PC-3 (cell line): ENCODE measurements around the gene UMAD1. TPM values are rescaled to one million over a fixed set of nuclear protein-coding genes. Genes with fewer than 3 reads are reported as not detected.

Experiments
- ATAC-seq: fragments of 200-7000 bp; cut with Tn5 transposase; 2 replicates; pipeline ENCODE4 v1.9.1; 2020; ENCODE audit warnings: mild to moderate bottlenecking, moderate library complexity
- BruUV-seq: library from RNA; stranded (reverse); fragments of 400-500 nt; replicated peaks from 2 replicates; lab custom pipeline; 2021; lab: Mats Ljungman, UMichigan
- CTCF ChIA-PET: fragments of 300-600 bp; sonication (Branson Sonifier 250); formaldehyde crosslinking; loops from one replicate; lab custom pipeline; 2022; ENCODE audit warnings: antibody characterized with exemption; lab: Charles Lee
- POLR2A ChIA-PET: fragments of 300-600 bp; sonication (Branson Sonifier 250); formaldehyde crosslinking; loops from one replicate; lab custom pipeline; 2022; ENCODE audit warnings: antibody characterized with exemption; ENCODE audit not compliant: unreplicated experiment; lab: Charles Lee
- DNase-seq: peaks from one replicate; pipeline ENCODE4 v3.0.0-alpha.2; 2015
- H2AFZ ChIP-seq: fragments of 300-600 bp; sonication (generic); 2 replicates; pipeline ENCODE4 v1.6.0; 2016; ENCODE audit warnings: antibody characterized with exemption, low read length
- H3F3A ChIP-seq: fragments of 300-600 bp; sonication (generic); one replicate; pipeline ENCODE4 v1.6.0; 2017; ENCODE audit warnings: antibody characterized with exemption, low read length, control low read depth, mild to moderate bottlenecking; ENCODE audit not compliant: unreplicated experiment
- H3K27ac ChIP-seq: fragments of 300-600 bp; sonication (generic); 2 replicates; pipeline ENCODE4 v1.5.1; 2016; ENCODE audit warnings: mild to moderate bottlenecking, low read length
- H3K27me3 ChIP-seq: fragments of 300-600 bp; sonication (generic); 2 replicates; pipeline ENCODE4 v1.6.1; 2016; ENCODE audit warnings: low read length, mixed read lengths
- H3K36me3 ChIP-seq: fragments of 300-600 bp; sonication (generic); 2 replicates; pipeline ENCODE4 v1.6.1; 2016; ENCODE audit warnings: low read depth, mixed run types, low read length, mixed read lengths
- H3K4me1 ChIP-seq: fragments of 300-600 bp; sonication (generic); 2 replicates; pipeline ENCODE4 v1.5.1; 2016; ENCODE audit warnings: low read length; ENCODE audit not compliant: insufficient read depth
- H3K4me2 ChIP-seq: fragments of 300-600 bp; sonication (generic); 2 replicates; pipeline ENCODE4 v1.6.0; 2016; ENCODE audit warnings: low read length
- H3K4me3 ChIP-seq: fragments of 300-600 bp; sonication (generic); 2 replicates; pipeline ENCODE4 v1.5.1; 2016; ENCODE audit warnings: mild to moderate bottlenecking, low read length, mixed read lengths
- H3K79me2 ChIP-seq: fragments of 300-600 bp; sonication (generic); 2 replicates; pipeline ENCODE4 v1.6.1; 2017; ENCODE audit warnings: low read length, mixed read lengths
- H3K9ac ChIP-seq: fragments of 300-600 bp; sonication (generic); 2 replicates; pipeline ENCODE4 v1.6.0; 2016; ENCODE audit warnings: mild to moderate bottlenecking, low read length
- H3K9me2 ChIP-seq: fragments of 300-600 bp; sonication (generic); replicated peaks from 2 replicates; pipeline ENCODE4 v1.6.1; 2016; ENCODE audit warnings: mixed run types, low read length, mixed read lengths
- H3K9me3 ChIP-seq: fragments of 300-600 bp; sonication (generic); 2 replicates; pipeline ENCODE4 v1.6.1; 2016; ENCODE audit warnings: low read length, mixed read lengths
- H4K20me1 ChIP-seq: fragments of 300-600 bp; sonication (generic); 2 replicates; pipeline ENCODE4 v1.6.1; 2016; ENCODE audit warnings: low read length, mixed read lengths
- CTCF ChIP-seq: fragments of 300-600 bp; sonication (generic); conservative IDR thresholded peaks from 2 replicates; pipeline ENCODE4 v1.5.1; 2017; ENCODE audit warnings: antibody characterized with exemption, low read depth, mild to moderate bottlenecking, low read length
- EZH2 ChIP-seq: fragments of 300-600 bp; sonication (generic); IDR thresholded peaks from one replicate; pipeline ENCODE4 v1.6.1; 2017; ENCODE audit warnings: antibody characterized with exemption, mild to moderate bottlenecking, low read length; ENCODE audit not compliant: unreplicated experiment
- EZH2phosphoT487 ChIP-seq: fragments of 300-600 bp; sonication (generic); IDR thresholded peaks from 2 replicates; pipeline ENCODE4 v1.6.1; 2018; ENCODE audit warnings: mild to moderate bottlenecking, antibody characterized with exemption, low read length, borderline replicate concordance
- intact Hi-C: fragments of 100-400 bp; cut with micrococcal nuclease; formaldehyde crosslinking; loops from 2 replicates; pipeline ENCODE4 v1.9.0; 2023
- total RNA-seq: library from RNA; depleted of rRNA; stranded (reverse); fragments of >200 nt; gene quantifications from 2 replicates; pipeline ENCODE4 v1.2.3, GENCODE V29; 2014

Gene UMAD1
- total RNA-seq, 1 experiment from 2014 or later, result 8.9 TPM

DNA sequence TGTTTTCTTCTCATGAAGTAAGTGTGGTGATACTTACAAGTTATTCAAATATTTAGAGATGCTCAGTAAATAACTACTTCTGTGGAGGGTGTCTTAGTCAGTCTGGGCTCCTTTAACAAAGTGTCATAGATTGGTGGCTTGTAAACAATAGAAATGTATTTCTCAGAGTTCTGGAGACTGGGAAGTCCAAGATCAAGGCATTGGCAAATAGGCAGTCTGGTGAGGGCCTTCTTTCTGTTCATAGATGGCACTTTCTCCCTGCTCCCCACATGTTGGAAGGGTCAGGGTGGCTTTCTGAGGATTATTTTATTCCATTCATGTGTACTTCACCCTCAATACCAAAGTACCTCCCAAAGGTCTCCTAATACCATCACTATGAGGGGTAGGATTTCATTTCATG lies 59.4 kb downstream of the UMAD1 start:
- Histone ChIP-seq H3K9me3 (no peaks in the 10 kb centered on the region), H3K4me1 (peaks cover 29% of the 10 kb centered on the region), H3K4me2 (no peak overlapping the region), H4K20me1 (no peaks in the 10 kb centered on the region), H3K36me3 (no peaks in the 10 kb centered on the region), H3K27me3 (no peaks in the 10 kb centered on the region), H3K27ac (no peak overlapping the region), H3K9me2 (no peaks in the 10 kb centered on the region), H3K4me3 (no peak overlapping the region), H3F3A (no peaks in the 10 kb centered on the region), H3K79me2 (no peaks in the 10 kb centered on the region), H2AFZ (no peak overlapping the region), H3K9ac (no peak overlapping the region)
- ATAC-seq, result peak; percentile 17; the same call in 1 of the 2 replicates
- ChIA-PET POLR2A (no interaction called here), CTCF (no interaction called here)
- TF ChIP-seq CTCF, result no peak
- no peak for TF ChIP-seq EZH2
- TF ChIP-seq EZH2phosphoT487, result no peak
- intact Hi-C loops, result no loop called here
- peak; percentile 5 for DNase-seq
- BruUV-seq, result no TSS peak

DNA sequence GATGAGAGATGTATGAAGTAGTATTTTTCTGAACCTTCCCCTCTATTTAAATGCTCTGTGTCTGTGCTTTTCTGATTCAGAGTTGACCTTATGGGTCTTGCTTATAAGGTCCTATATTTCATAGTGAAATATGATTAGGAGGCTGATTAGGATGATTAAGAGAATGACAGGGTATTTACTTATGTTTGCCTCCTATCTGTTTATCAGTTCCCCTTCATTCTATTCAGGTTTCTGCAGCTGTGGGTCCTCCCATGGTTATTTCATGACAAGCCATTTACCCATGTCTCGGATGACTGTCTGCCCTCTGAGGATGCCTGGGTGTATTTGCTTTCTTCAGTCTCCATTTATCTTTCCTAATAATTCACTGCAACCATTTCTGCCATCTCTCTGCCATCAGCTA lies 61.0 kb downstream of the UMAD1 start:
- ChIA-PET POLR2A (no interaction called here), CTCF (no interaction called here)
- H3K9me2 ChIP-seq, result no peaks in the 10 kb centered on the region
- ATAC-seq, result no peak
- no peaks in the 10 kb centered on the region for H3K36me3 ChIP-seq
- no peak overlapping the region for H3K4me3 ChIP-seq
- no peaks in the 10 kb centered on the region for H3K27me3 ChIP-seq
- H2AFZ ChIP-seq, result no peak overlapping the region
- H4K20me1 ChIP-seq, result no peaks in the 10 kb centered on the region
- DNase-seq, result no peak
- H3F3A ChIP-seq, result no peaks in the 10 kb centered on the region
- H3K79me2 ChIP-seq, result no peaks in the 10 kb centered on the region
- H3K9me3 ChIP-seq, result no peaks in the 10 kb centered on the region
- TF ChIP-seq EZH2phosphoT487, result no peak
- TF ChIP-seq EZH2, result no peak
- TF ChIP-seq CTCF, result no peak
- H3K4me2 ChIP-seq, result no peak overlapping the region
- H3K4me1 ChIP-seq, result peaks cover 23% of the 10 kb centered on the region
- H3K9ac ChIP-seq, result no peak overlapping the region
- intact Hi-C loops, result no loop called here
- no TSS peak for BruUV-seq
- H3K27ac ChIP-seq, result no peak overlapping the region

DNA sequence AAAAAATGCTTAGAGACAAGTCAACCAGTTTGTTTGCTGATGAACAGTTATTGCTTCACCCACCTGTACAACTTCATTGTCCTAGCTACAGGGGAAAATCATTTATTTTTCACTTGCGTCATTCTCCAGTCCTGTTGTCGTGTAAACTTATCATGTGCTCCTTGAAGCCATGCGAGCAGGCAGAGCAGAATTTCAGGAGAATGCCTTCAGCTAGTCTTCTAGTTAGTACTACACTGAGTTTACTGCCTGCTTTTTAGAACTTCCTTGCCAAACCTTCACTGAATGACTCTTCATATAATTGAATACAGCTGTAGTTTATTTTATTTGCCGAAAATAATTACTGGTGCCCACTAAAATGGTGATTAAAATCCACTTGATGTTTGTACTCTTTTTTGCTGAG lies 62.3 kb downstream of the UMAD1 start:
- DNase-seq, result no peak
- peaks cover 10% of the 10 kb centered on the region; the same call in 1 of the 2 replicates for H3K4me1 ChIP-seq
- BruUV-seq, result no TSS peak
- no peaks in the 10 kb centered on the region for H3K36me3 ChIP-seq
- H3K9me2 ChIP-seq, result no peaks in the 10 kb centered on the region
- no peaks in the 10 kb centered on the region for H3K9me3 ChIP-seq
- no peak overlapping the region for H3K4me3 ChIP-seq
- ChIA-PET CTCF (no interaction called here), POLR2A (no interaction called here)
- H3F3A ChIP-seq, result no peaks in the 10 kb centered on the region
- H3K79me2 ChIP-seq, result no peaks in the 10 kb centered on the region
- no peak overlapping the region for H3K27ac ChIP-seq
- no peak for ATAC-seq
- no peak overlapping the region for H3K4me2 ChIP-seq
- no peaks in the 10 kb centered on the region for H4K20me1 ChIP-seq
- TF ChIP-seq EZH2phosphoT487, result no peak
- no peaks in the 10 kb centered on the region for H3K27me3 ChIP-seq
- H2AFZ ChIP-seq, result no peak overlapping the region
- no peak overlapping the region for H3K9ac ChIP-seq
- intact Hi-C loops, result no loop called here
